Keratinocyte (primary cell): ENCODE results near the gene GRAMD2A. TPM values are rescaled to one million over a fixed set of nuclear protein-coding genes. Genes with fewer than 3 reads are reported as not detected.

Experiments used
- DNase-seq: peaks from one replicate; pipeline ENCODE4 v3.0.0-alpha.2; 2011; ENCODE audit warnings: low read depth, missing footprints, low spot score
- FAIRE-seq: peaks from 2 replicates; lab custom pipeline; 2011; peaks lifted over from hg19 to GRCh38; lab: Jason Lieb, UNC
- H2AFZ ChIP-seq: 2 replicates; pipeline ENCODE4 v1.6.0; 2012; ENCODE audit warnings: low read length, control low read depth, inconsistent platforms; ENCODE audit not compliant: control insufficient read depth
- H3K27ac ChIP-seq: 2 replicates; pipeline ENCODE4 v1.5.1; 2011; ENCODE audit warnings: low read length; ENCODE audit not compliant: control insufficient read depth, insufficient read depth
- H3K27me3 ChIP-seq: 3 replicates; pipeline ENCODE4 v1.6.0; 2011; ENCODE audit warnings: low read length; ENCODE audit not compliant: control insufficient read depth, insufficient read depth; ENCODE audit errors: extremely low read depth
- H3K36me3 ChIP-seq, 2 experiments: 2 replicates in 1 of 2; 3 replicates in 1 of 2; pipeline ENCODE4 v1.5.1; 2011; ENCODE audit warnings: low read length in 2 of 2, mild to moderate bottlenecking in 1 of 2; ENCODE audit not compliant: control insufficient read depth in 2 of 2, insufficient read depth in 2 of 2; ENCODE audit errors: extremely low read depth in 1 of 2
- H3K4me1 ChIP-seq: 3 replicates; pipeline ENCODE4 v1.5.1; 2011; ENCODE audit warnings: low read length; ENCODE audit not compliant: control insufficient read depth, insufficient read depth; ENCODE audit errors: extremely low read depth
- H3K4me2 ChIP-seq: 3 replicates; pipeline ENCODE4 v1.6.0; 2011; ENCODE audit warnings: low read depth, low read length; ENCODE audit not compliant: control insufficient read depth, insufficient read depth; ENCODE audit errors: extremely low read depth
- H3K4me3 ChIP-seq, 3 experiments: fragments of 200-600 bp in 1 of 3; sonication (generic) in 1 of 3; 2 replicates in 2 of 3; 3 replicates in 1 of 3; pipeline ENCODE4 v1.5.1; 2011 to 2016; ENCODE audit warnings: low read length in 3 of 3, mild to moderate bottlenecking in 3 of 3, control low read depth in 2 of 3, inconsistent platforms in 1 of 3, low read depth in 1 of 3, mixed read lengths in 1 of 3, mixed run types in 1 of 3, moderate library complexity in 1 of 3; ENCODE audit not compliant: control insufficient read depth in 2 of 3, insufficient read depth in 2 of 3; ENCODE audit errors: extremely low read depth in 1 of 3
- H3K79me2 ChIP-seq: 2 replicates; pipeline ENCODE4 v1.6.0; 2012; ENCODE audit warnings: low read length; ENCODE audit not compliant: control insufficient read depth, insufficient read depth
- H3K9ac ChIP-seq: 3 replicates; pipeline ENCODE4 v1.6.0; 2011; ENCODE audit warnings: low read length; ENCODE audit not compliant: control insufficient read depth, insufficient read depth; ENCODE audit errors: extremely low read depth
- H3K9me1 ChIP-seq: 3 replicates; pipeline ENCODE4 v1.6.0; 2011; ENCODE audit warnings: low read length; ENCODE audit not compliant: control insufficient read depth, insufficient read depth; ENCODE audit errors: extremely low read depth
- H3K9me3 ChIP-seq: 2 replicates; pipeline ENCODE4 v1.5.1; 2012; ENCODE audit warnings: low read depth, low read length; ENCODE audit not compliant: control insufficient read depth
- H4K20me1 ChIP-seq: 3 replicates; pipeline ENCODE4 v1.6.0; 2011; ENCODE audit warnings: low read length; ENCODE audit not compliant: control insufficient read depth, insufficient read depth; ENCODE audit errors: extremely low read depth
- EZH2 ChIP-seq: IDR thresholded peaks from one replicate; pipeline ENCODE4 v1.6.1; 2012; ENCODE audit warnings: inconsistent platforms, mild to moderate bottlenecking, low read length, moderate library complexity
- dilution Hi-C: fragments of 300-500 bp; cut with MboI; formaldehyde crosslinking; loops from one replicate; pipeline ENCODE4 v1.7.0; 2020; ENCODE audit warnings: low sequenced_read_pairs; ENCODE audit not compliant: extremely low pct_ligation_motif_present
- polyA plus RNA-seq, 5 experiments: library from polyadenylated mRNA; depleted of rRNA in 3 of 5; stranded (reverse) in 3 of 5; stranded (forward) in 1 of 5; unstranded in 1 of 5; fragments of >200 nt; gene quantifications; 1 replicate in 1 of 5; 2 replicates in 3 of 5; 3 replicates in 1 of 5; pipeline versions ENCODE4 v1.2.1 to v1.2.3, GENCODE V29; 2011 to 2012; ENCODE audit warnings: missing spikeins in 2 of 5, low read depth in 1 of 5, low replicate concordance in 1 of 5
- TF ChIP-seq, protein P1 (sequence below), 3 experiments: IDR thresholded peaks in 1 of 3; conservative IDR thresholded peaks in 1 of 3; optimal IDR thresholded peaks in 1 of 3; 2 replicates in 2 of 3; 3 replicates in 1 of 3; pipeline versions ENCODE3 to v1.5.1; 2011; ENCODE audit warnings: low read length in 3 of 3, mild to moderate bottlenecking in 3 of 3, moderate library complexity in 2 of 3, control low read depth in 1 of 3, inconsistent platforms in 1 of 3; ENCODE audit not compliant: insufficient read depth in 2 of 3; ENCODE audit errors: extremely low read depth in 1 of 3

The GRAMD2A gene
- polyA plus RNA-seq, 1 donor (not counting 4 experiments of a cell fraction or from before 2014, with no cell fraction given), result 5.7 TPM

DNA sequence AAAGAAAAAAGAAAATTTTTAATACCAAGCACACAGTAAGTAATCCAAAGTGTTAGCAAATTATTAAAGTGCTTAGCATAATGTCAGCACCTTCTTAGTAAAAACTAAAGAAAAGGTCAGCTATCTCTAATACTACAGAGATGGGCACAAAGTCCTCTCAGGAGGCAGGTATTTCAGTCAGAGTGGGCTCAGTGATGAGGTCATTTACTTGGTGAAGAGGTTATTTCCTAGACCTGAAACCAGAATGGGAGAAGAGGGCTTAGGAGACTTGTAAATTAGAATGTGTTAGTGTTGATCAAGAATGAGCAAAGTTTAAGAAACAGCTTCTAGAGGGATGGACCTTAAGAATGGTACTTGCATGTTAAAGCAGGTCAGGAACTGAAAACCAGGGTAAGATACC lies 42.1 kb upstream of the GRAMD2A start:
- H3K4me3 ChIP-seq, result no peak overlapping the region
- no peaks in the 10 kb centered on the region for H3K9me3 ChIP-seq
- H3K36me3 ChIP-seq, result peaks cover 10 to 23% of the 10 kb centered on the region in 2 experiments
- peaks cover 9% of the 10 kb centered on the region for H3K79me2 ChIP-seq
- dilution Hi-C loops, result no loop called here
- no peak overlapping the region for H3K4me2 ChIP-seq
- TF ChIP-seq, protein P1, sequence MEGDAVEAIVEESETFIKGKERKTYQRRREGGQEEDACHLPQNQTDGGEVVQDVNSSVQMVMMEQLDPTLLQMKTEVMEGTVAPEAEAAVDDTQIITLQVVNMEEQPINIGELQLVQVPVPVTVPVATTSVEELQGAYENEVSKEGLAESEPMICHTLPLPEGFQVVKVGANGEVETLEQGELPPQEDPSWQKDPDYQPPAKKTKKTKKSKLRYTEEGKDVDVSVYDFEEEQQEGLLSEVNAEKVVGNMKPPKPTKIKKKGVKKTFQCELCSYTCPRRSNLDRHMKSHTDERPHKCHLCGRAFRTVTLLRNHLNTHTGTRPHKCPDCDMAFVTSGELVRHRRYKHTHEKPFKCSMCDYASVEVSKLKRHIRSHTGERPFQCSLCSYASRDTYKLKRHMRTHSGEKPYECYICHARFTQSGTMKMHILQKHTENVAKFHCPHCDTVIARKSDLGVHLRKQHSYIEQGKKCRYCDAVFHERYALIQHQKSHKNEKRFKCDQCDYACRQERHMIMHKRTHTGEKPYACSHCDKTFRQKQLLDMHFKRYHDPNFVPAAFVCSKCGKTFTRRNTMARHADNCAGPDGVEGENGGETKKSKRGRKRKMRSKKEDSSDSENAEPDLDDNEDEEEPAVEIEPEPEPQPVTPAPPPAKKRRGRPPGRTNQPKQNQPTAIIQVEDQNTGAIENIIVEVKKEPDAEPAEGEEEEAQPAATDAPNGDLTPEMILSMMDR (optimal IDR thresholded peaks at IDR 0.05 in 1 of 3, IDR thresholded peaks at IDR 0.05 in 1 of 3, conservative IDR thresholded peaks at IDR 0.05 in 1 of 3; ENCODE audit: extremely low read depth in 1 of 3, insufficient read depth in 2 of 3, low read length in 3 of 3), result no peak
- TF ChIP-seq EZH2, result no peak
- no peaks in the 10 kb centered on the region for H4K20me1 ChIP-seq
- no peaks in the 10 kb centered on the region for H3K9me1 ChIP-seq
- peaks cover 19% of the 10 kb centered on the region for H3K4me1 ChIP-seq
- no peak overlapping the region for H3K27ac ChIP-seq
- no peaks in the 10 kb centered on the region for H3K27me3 ChIP-seq
- no peak for DNase-seq
- H3K9ac ChIP-seq, result no peak overlapping the region
- no peak for FAIRE-seq
- no peak overlapping the region for H2AFZ ChIP-seq

DNA sequence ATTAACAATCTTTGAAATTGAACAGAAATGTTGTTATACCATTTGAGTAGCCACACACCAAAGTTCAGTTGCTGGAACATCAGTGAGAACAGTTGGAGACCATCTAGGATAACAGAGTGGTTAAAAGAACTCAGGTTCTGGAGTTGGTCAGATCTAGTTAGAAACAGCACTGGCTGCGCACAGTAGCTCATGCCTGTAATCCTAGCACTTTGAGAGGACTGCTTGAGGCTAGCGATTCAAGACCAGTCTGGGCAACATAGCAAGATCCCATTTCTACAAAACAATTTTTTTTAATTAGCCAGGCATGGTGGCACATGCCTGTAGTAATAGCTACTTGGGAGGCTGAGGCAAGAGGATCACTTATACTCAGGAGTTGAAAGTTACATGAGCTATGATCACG lies 41.0 kb upstream of the GRAMD2A start:
- TF ChIP-seq, protein P1 (optimal IDR thresholded peaks at IDR 0.05 in 1 of 3, IDR thresholded peaks at IDR 0.05 in 1 of 3, conservative IDR thresholded peaks at IDR 0.05 in 1 of 3; ENCODE audit: extremely low read depth in 1 of 3, insufficient read depth in 2 of 3, low read length in 3 of 3), result no peak
- TF ChIP-seq EZH2, result no peak
- no peaks in the 10 kb centered on the region for H3K27me3 ChIP-seq
- H3K9me1 ChIP-seq, result no peaks in the 10 kb centered on the region
- H2AFZ ChIP-seq, result no peak overlapping the region
- H3K27ac ChIP-seq, result peak overlapping the region; percentile 0
- no peaks in the 10 kb centered on the region for H3K9me3 ChIP-seq
- peaks cover 9% of the 10 kb centered on the region for H3K79me2 ChIP-seq
- no peak overlapping the region for H3K4me2 ChIP-seq
- dilution Hi-C loops, result no loop called here
- H3K4me3 ChIP-seq, result no peak overlapping the region
- no peaks in the 10 kb centered on the region for H4K20me1 ChIP-seq
- no peak overlapping the region for H3K9ac ChIP-seq
- no peak for DNase-seq
- FAIRE-seq, result no peak
- H3K36me3 ChIP-seq, result peaks cover 5 to 19% of the 10 kb centered on the region in 2 experiments
- peaks cover 19% of the 10 kb centered on the region for H3K4me1 ChIP-seq
